SU-DHL-6 (cell line): ENCODE measurements around the gene RCAN3.
"Not testable (repeated sequence)": the region's sequence is repeated elsewhere in the genome, so short reads cannot be mapped to it uniquely, and the experiment has no call there.

Source experiments
- H2AFZ ChIP-seq: fragments of 200-600 bp; sonication (generic); 2 replicates; pipeline ENCODE4 v1.6.1; 2014; ENCODE audit warnings: low read depth, mild to moderate bottlenecking, moderate library complexity, mixed read lengths, antibody characterized with exemption, low read length; ENCODE audit not compliant: severe bottlenecking
- H3F3A ChIP-seq: fragments of 200-600 bp; shearing (Covaris generic); 2 replicates; pipeline ENCODE4 v1.6.0; 2016; ENCODE audit warnings: antibody characterized with exemption, mild to moderate bottlenecking; ENCODE audit not compliant: insufficient read depth
- H3K27ac ChIP-seq: fragments of 200-600 bp; sonication (generic); 2 replicates; pipeline ENCODE4 v1.5.1; 2016; ENCODE audit warnings: low read depth, mild to moderate bottlenecking, low read length, moderate library complexity, mixed read lengths
- H3K27me3 ChIP-seq: fragments of 200-600 bp; sonication (generic), shearing (Covaris generic); 2 replicates; pipeline ENCODE4 v1.6.0; 2014; ENCODE audit warnings: mild to moderate bottlenecking, low read length
- H3K36me3 ChIP-seq: fragments of 200-600 bp; sonication (generic); 2 replicates; pipeline ENCODE4 v1.6.1; 2014; ENCODE audit warnings: mild to moderate bottlenecking, low read length, mixed read lengths
- H3K4me2 ChIP-seq: fragments of 300-600, 200-600 bp; shearing (Covaris generic), sonication (generic); 2 replicates; pipeline ENCODE4 v1.6.0; 2014; ENCODE audit warnings: low read length, low read depth, mild to moderate bottlenecking; ENCODE audit not compliant: poor library complexity, severe bottlenecking
- H3K4me3 ChIP-seq: fragments of 200-600 bp; sonication (generic); 2 replicates; pipeline ENCODE4 v1.5.1; 2014; ENCODE audit warnings: antibody characterized with exemption, low read length, mild to moderate bottlenecking, mixed read lengths; ENCODE audit not compliant: insufficient read depth, poor library complexity, severe bottlenecking
- H3K79me2 ChIP-seq: fragments of 200-600 bp; sonication (generic); 2 replicates; pipeline ENCODE4 v1.6.1; 2014; ENCODE audit warnings: mild to moderate bottlenecking, low read length, moderate library complexity; ENCODE audit not compliant: insufficient read depth
- H3K9ac ChIP-seq: fragments of 200-600 bp; sonication (generic); 2 replicates; pipeline ENCODE4 v1.7.0; 2014; ENCODE audit warnings: mild to moderate bottlenecking, low read length
- H3K9me2 ChIP-seq: fragments of 200-600 bp; sonication (generic); replicated peaks from 2 replicates; pipeline ENCODE4 v1.6.1; 2014; ENCODE audit warnings: low read length; ENCODE audit not compliant: insufficient read depth
- H3K9me3 ChIP-seq: fragments of 200-600 bp; sonication (generic); 2 replicates; pipeline ENCODE4 v1.6.1; 2014; ENCODE audit warnings: low read length, mixed read lengths; ENCODE audit not compliant: insufficient read depth
- H4K20me1 ChIP-seq: fragments of 200-600 bp; sonication (generic); 2 replicates; pipeline ENCODE4 v1.6.1; 2014; ENCODE audit warnings: low read depth, mild to moderate bottlenecking, antibody characterized with exemption, low read length, moderate library complexity, mixed read lengths
- EZH2phosphoT487 ChIP-seq: fragments of 200-600 bp; sonication (generic), shearing (Covaris generic); conservative IDR thresholded peaks from 2 replicates; pipeline ENCODE4 v1.6.1; 2018; ENCODE audit warnings: mild to moderate bottlenecking, antibody characterized with exemption, low read length, moderate library complexity, mixed read lengths
- TF ChIP-seq, protein P1 (sequence below): fragments of 200-600 bp; sonication (generic); IDR thresholded peaks from one replicate; pipeline ENCODE4 v1.5.1; 2017; ENCODE audit warnings: antibody characterized with exemption, mild to moderate bottlenecking, low read length, moderate library complexity; ENCODE audit not compliant: insufficient read depth, poor library complexity, severe bottlenecking

RCAN3 gene

GRCh38 chr1:24484199-24484598 lies 18.4 kb upstream of the RCAN3 start:
- H3K9me3 ChIP-seq, result no peaks in the 10 kb centered on the region
- TF ChIP-seq EZH2phosphoT487, result no peak
- TF ChIP-seq, protein P1, sequence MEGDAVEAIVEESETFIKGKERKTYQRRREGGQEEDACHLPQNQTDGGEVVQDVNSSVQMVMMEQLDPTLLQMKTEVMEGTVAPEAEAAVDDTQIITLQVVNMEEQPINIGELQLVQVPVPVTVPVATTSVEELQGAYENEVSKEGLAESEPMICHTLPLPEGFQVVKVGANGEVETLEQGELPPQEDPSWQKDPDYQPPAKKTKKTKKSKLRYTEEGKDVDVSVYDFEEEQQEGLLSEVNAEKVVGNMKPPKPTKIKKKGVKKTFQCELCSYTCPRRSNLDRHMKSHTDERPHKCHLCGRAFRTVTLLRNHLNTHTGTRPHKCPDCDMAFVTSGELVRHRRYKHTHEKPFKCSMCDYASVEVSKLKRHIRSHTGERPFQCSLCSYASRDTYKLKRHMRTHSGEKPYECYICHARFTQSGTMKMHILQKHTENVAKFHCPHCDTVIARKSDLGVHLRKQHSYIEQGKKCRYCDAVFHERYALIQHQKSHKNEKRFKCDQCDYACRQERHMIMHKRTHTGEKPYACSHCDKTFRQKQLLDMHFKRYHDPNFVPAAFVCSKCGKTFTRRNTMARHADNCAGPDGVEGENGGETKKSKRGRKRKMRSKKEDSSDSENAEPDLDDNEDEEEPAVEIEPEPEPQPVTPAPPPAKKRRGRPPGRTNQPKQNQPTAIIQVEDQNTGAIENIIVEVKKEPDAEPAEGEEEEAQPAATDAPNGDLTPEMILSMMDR, result no peak
- no peaks in the 10 kb centered on the region for H3K27me3 ChIP-seq
- H3K27ac ChIP-seq, result no peak overlapping the region
- no peaks in the 10 kb centered on the region for H4K20me1 ChIP-seq
- no peaks in the 10 kb centered on the region for H3K36me3 ChIP-seq
- H3K9me2 ChIP-seq, result no peaks in the 10 kb centered on the region
- no peaks in the 10 kb centered on the region for H3F3A ChIP-seq
- H2AFZ ChIP-seq, result no peak overlapping the region
- no peaks in the 10 kb centered on the region for H3K79me2 ChIP-seq
- no peak overlapping the region for H3K4me2 ChIP-seq
- H3K4me3 ChIP-seq, result no peak overlapping the region
- no peak overlapping the region for H3K9ac ChIP-seq

DNA sequence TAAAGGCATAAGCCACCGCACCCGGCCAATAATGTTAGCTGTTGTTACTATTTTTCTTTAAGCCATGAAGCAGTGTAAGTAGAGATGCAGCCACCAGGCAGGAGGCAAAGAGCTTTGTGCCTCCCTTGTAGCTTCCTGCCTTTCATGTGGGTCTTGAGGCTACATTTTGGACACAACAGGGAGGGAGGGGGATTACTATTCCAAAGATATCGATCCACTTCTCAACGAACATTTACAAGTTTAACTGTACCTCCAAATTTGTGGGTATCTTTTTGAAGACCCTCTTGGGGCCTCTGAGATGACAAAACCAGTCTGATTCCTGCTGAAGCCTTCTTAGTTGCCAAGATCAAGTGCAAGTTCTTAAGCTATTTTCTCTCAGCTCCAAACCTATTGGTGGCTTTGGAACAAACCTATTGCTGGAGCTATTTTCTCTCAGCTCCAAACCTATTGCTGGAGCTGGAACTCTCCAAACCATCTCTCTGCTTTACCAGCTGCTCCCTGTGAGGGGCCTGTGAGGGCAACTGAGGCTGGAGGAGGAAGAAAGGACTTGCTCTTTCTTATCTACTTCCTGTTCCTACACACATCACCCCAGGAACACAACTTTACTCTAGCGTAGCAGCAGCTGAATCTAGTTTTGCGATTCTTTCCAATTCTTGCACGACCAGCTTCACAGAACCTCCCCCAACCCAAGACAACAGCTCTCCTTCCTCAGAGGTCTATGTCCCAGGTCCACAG lies 16.1 kb upstream of the RCAN3 start:
- Histone ChIP-seq H3K4me3 (no peak overlapping the region), H4K20me1 (no peaks in the 10 kb centered on the region), H3K27ac (no peak overlapping the region), H3K27me3 (no peaks in the 10 kb centered on the region), H3F3A (no peaks in the 10 kb centered on the region), H3K9me2 (no peaks in the 10 kb centered on the region), H3K9ac (no peak overlapping the region), H3K79me2 (no peaks in the 10 kb centered on the region), H3K9me3 (no peaks in the 10 kb centered on the region), H3K4me2 (no peak overlapping the region), H2AFZ (no peak overlapping the region), H3K36me3 (no peaks in the 10 kb centered on the region)
- TF ChIP-seq EZH2phosphoT487, result no peak
- TF ChIP-seq, protein P1, result no peak

DNA sequence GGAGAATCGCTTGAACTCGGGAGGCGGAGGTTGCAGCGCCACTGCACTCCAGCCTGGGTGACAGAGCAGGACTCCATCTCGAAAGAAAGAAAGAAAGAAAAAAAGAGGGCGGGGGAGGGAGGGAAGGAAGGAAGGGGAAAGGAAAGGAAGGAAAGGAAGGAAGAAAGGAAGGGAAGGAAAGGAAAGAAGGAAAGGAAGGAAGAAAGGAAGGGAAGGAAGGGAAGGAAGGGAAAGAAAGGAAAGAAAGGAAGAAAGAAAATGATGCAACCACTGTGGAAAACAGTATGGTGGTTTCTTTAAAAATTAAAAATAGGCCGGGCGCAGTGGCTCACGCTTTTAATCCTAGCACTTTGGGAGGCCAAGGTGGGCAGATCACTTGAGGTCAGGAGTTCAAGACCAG lies 15.2 kb upstream of the RCAN3 start:
- Histone ChIP-seq H3K4me2 (no peak overlapping the region), H3K4me3 (no peak overlapping the region), H3K79me2 (no peaks in the 10 kb centered on the region), H3F3A (no peaks in the 10 kb centered on the region), H3K9me3 (no peaks in the 10 kb centered on the region), H2AFZ (no peak overlapping the region), H4K20me1 (no peaks in the 10 kb centered on the region), H3K27ac (no peak overlapping the region), H3K9ac (no peak overlapping the region), H3K9me2 (no peaks in the 10 kb centered on the region), H3K27me3 (no peaks in the 10 kb centered on the region), H3K36me3 (no peaks in the 10 kb centered on the region)
- TF ChIP-seq, protein P1, result no peak
- TF ChIP-seq EZH2phosphoT487, result no peak

DNA sequence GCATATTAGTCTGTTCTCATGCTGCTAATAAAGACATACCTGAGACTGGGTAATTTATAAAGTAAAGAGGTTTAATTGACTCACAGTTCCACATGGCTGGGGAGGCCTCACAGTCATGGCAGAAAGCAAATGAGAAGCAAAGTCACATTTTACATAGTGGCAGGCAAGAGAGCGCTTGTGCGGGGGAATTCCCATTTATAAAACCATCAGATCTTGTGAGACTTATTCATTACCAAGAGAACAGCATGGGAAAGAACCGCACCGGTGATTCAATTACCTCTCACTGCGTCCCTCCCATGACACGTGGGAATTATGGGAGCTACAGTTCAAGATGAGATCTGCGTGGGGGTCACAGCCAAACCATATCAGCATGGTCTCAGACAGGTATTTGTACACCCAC lies 14.5 kb upstream of the RCAN3 start:
- not testable (repeated sequence) for H3K9me3 ChIP-seq, H3K9me2 ChIP-seq, H3K9ac ChIP-seq, H3K36me3 ChIP-seq, H3K27ac ChIP-seq, H3K79me2 ChIP-seq, H3F3A ChIP-seq, H3K4me3 ChIP-seq, H4K20me1 ChIP-seq, H3K27me3 ChIP-seq, H2AFZ ChIP-seq, H3K4me2 ChIP-seq
